DMS153 treated with DMSO at 0.1 percent for 48 hours (cell line): Measurements from ENCODE around the gene RPLP1.
"Not testable (repeated sequence)": the region's sequence is repeated elsewhere in the genome, so short reads cannot be mapped to it uniquely, and the experiment has no call there.

Experiments
- DNase-seq: peaks from one replicate; lab custom pipeline; 2025; ENCODE audit not compliant: unreplicated experiment; lab: John Stamatoyannopoulos, UW

The RPLP1 gene

DNA sequence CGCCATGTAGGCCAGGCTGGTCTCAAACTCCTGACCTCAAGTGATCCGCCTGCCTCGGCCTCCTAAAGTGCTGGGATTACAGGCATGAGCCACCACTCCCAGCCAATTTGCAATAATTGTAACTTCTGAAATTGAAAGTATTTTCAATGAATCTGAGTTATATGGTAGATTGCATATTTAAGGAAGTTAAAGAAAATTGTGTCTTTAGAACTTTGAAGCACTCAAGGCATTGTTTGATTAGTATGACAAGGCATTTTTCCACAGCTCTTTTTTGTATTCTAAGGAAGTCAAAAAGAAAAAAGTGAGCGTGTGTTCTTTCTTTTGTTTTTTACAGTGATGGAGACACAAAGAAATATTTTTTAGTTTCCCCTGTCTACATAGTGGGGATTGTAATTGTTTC lies 15.7 kb upstream of the RPLP1 start:
- DNase-seq: no peak

DNA sequence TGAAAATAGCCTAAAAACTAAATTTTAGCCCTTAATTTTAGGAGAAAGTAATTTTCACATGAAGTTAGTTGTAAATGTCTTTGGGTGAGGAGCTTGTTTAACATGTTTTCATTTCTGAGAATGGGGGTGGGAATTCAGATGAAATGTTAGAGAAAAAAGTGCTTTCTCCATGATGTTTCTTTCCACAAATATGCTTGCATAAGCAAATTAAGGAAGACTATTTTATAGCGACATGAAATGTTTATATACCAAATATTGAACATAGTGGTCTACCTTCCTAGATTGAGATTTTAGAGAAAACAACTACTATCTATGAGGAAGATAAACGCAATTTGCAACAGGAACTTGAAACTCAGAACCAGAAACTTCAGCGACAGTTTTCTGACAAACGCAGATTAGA lies 13.0 kb upstream of the RPLP1 start:
- DNase-seq: no peak

DNA sequence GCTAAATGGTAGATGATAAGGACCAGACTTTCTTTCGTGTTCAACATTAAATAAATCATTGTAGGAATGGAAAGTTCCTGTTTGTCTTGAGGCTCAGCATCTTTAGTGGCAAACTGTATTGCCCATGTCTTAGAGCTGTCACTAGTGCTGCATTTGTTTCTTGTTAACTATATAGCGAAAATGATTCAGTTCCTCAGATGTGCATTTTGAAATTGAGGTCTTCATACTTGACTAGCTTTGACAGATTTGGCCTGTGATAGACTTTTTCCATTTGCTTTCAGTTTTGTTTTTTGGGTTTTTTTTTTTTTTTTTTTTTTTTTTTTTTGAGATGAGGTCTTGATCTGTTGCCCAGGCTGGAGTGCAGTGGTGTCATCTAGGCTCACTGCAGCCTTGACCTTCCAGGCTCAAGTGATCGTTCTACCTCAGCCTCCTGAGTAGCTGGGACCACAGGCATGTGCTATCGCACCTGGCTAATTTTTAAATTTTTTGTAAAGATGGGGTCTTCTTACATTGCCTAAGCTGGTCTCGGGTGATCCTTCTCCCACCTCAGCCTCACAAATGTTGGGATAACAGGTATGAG lies 9.5 kb upstream of the RPLP1 start:
- DNase-seq: no peak

DNA sequence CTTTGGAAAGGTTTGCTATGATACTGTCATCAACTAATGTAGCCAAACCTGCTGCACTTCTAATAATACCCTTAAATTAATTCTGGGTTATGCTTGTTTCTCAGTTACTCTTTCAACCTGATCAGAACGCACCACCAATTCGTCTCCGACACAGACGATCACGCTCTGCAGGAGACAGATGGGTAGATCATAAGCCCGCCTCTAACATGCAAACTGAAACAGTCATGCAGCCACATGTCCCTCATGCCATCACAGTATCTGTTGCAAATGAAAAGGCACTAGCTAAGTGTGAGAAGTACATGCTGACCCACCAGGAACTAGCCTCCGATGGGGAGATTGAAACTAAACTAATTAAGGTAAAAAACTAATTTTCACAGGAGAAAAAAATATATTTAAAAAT lies 7.9 kb upstream of the RPLP1 start:
- DNase-seq: no peak

DNA sequence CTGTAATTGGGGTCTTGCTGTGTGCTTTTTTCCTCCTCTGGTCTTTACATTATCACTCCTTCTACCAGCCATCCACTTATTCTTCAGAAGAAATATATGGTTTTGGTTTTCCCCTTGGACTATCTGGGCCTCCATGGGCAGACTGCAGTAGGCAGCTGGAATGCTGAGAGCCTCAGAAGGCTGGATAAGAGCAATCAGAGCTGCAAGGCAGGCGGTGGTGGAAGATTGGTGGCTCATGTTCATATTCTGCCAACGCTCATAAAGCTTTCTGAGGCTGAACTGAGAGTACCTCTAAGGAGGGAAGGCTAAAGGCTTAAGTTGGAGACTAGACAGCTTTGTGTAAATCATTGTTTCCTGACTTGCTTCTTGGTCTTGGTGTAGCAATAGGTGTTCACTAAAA lies 5.7 kb upstream of the RPLP1 start:
- no peak for DNase-seq

DNA sequence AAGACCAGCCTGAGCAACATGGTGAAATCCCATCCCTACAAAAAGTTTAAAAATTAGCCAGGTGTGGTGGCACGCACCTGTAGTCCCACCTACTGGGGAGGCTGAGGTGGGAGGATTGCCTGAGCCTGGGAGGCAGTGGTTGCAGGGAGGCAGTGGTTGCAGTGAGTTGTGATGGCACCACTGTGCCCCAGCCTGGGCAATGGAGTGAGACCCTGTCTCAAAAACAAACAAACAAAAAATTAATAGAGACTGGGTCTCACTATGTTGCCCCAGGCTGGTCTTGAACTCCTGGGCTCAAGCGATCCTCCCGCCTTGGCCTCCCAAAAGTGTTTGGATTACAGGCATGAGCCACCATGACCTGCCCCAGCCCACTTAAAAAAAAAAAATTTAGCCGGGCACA lies 2.4 kb upstream of the RPLP1 start:
- not testable (repeated sequence) for DNase-seq

DNA sequence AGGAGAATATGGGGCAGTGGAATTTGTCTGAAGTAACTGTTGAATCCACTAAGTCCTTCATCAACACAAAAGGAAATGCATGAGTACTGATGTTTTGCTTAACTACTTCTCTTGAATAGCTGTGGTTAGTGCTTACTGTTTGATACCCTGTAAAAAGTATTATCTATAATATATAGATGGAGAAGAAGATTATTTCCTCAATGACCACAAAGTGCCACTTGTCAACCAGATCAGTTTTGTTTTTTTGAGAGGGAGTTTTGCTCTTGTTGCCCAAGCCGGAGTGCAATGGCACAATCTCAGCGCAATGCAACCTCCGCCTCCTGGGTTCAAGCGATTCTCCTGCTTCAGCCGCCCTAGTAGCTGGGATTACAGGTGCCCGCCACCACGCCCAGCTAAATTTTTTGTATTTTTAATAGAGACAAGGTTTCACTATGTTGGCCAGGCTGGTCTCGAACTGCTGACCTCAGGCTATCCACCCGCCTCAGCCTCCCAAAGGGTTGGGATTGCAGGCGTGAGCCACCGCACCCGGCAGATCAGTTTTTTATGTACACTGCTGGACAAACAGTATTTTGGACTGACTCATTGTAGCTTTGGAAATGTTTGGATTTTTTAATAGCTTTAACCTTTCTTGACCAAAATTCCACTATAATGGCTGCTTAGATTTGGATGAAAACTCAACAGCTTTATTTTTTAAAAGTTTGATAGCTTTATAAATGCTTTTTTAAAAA lies 1.5 kb upstream of the RPLP1 start:
- DNase-seq: no peak

DNA sequence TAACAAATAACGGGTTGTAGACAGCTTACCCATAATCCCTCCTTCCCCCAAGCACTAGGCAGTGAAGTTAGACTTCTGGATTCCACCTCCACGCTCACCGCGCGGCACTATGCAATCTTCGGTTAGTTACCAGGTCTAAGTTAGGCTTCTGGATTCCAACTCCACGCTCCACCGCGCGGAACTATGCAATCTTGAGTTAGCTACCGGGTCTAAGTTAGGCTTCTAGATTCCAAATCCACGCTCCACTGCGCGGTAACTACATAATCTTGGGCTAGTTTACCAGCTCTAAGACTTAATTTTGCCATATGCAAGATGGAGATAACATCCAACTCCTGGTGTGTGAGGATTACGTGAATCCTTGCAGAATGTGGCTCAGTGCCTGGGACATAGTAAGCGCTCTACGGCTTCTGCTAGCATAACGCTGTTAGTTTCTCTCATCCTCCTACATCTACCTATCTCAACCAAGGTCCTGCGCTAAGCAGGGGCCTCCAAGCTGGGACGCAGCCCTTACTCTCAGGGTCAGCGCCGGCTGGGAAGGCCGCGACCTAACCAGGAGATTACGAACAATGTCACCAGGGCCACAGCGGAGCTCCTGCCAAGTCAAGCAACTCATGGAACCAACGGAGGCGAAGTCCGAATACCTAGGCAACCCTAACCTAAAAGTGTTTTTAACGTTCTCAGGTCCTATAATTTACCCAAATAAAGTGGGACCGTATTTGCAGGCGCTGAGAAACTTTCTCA lies 497 bp upstream of the RPLP1 start:
- DNase-seq: peak; percentile 27

DNA sequence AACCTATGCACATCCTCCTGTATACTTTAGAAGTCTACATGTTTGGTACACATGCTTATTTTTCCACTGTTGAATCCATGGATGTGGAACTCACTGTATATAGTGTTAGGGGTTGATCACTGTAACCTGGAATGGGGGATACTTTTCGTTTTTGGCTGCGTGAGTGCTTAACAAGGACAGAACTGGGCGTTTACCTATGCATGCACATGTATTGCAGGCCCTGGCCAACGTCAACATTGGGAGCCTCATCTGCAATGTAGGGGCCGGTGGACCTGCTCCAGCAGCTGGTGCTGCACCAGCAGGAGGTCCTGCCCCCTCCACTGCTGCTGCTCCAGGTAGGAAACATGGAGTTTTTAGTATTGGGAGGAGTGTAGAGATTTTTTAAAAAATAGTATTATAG lies 2.3 kb downstream of the RPLP1 start:
- DNase-seq: no peak

DNA sequence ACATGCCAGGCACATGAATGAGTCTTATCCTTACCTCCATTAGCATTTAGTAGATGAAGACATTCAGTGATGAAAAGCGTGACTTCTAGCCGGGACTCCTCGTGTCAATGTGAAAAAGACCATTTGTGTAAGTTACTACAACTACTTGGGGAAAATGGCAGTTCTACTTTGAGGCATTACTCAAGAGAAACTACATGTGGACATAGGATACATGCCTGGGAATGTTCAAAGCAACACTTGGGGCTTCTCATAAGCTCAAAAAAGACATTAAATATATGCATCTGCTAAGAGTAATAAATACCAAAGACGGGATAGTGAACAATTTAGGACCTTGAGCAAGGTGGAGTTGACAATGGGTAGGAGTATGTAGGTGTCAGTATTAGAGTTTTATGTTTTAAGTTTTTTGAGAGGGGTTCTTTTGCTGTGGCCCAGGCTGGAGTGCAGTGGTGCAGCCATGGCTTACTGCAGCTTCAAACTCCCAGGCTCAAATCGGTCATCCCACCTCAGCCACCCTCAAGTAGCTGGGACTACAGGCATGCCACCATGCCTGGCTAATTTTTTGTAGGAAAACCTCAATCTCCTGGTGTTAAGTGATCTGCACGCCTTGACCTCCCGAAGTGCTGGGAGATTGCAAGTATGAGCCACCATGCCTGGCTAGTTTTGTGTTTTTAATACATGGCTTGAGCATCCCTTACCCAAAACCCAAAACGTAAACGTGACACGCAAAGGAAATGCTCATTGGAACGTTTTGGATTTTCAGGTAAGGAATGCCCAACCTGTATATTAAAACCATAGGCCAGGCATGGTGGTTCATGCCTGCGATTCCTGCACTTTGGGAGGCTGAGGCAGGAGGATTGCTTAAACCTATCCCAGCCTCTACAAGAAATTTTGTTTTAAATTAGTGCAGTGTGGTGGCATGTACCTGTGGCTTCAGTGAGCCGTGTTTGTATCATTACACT lies 3.9 kb downstream of the RPLP1 start:
- no peak for DNase-seq

DNA sequence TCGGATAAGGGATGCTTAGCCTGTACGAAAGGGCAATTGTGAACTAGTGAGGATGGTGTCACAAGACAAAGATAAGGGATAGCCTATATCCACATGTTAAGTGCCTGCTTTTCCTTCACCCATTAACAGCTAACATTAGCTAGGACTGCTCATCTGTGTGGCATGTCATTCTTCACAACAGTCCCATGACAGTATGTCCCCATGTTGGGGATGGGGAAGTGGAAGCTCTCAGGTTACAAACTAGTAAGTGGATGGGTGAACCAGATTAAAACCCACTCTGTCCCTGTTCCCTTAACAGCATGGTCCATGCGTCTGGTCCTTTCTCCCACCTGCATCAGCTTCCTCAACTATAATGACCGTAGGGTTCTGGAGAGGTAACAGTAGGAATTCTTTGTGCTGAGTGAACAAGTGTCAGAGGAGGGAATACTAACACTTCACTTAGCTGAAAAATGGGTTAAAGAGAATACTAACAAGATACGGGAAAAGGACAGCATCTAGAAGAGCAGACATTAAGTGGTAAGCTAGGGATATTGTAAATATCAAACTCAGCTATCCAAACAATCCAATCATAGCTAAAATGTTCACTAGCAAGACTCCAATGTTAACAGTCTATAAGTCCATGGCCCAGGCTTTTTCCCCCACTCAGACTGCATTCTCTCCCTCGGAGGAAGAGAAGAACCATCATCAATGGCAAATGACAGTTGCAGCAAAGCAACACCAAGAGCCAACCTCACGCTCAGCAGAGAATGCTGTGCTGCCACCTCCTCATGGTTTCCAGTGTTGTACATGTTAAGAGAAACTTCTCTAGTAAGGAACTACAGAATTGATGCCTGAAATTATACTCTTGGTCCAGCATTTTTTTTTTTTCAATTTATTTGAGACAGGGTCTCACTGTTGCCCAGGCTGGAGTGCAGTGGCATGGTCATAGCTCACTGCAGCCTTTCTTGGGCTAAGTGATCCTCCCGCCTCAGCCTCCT lies 5.0 kb downstream of the RPLP1 start:
- DNase-seq: no peak

DNA sequence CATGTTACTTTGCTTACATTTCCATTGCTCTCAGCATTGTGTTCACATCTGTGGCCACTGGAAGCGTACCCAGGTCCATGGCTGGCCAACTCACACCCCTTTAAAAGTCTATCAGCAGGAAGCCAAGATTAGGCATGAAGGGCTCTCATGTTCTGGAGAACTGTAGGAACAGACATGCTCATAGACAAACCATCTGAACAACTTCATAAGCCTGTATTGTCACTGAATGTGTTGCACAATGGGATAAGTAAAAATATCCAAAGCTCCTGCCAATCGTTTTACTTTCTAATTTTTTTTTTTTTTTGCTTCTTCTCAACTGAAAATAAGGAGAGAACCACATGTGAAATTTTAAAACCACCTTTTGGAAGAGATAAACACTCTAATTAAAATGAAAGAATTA lies 6.4 kb downstream of the RPLP1 start:
- no peak for DNase-seq

DNA sequence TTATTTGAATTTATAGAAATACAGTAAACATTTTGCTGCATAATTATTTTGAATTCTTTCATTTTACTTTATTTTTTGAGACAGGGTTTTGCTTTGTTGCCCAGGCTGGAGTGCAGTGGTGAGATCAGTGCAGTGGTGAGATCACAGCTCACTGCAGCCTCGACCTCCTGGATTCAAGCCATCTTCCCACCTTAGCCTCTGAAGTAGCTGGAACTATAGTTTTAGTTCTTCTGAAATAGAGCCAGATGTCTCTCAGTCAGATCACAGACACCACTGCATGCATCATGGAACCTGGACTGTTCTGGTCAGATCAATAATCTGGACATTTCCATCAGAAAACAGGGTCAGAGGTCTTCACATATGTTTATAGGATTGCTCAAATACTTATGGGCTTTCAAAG lies 7.9 kb downstream of the RPLP1 start:
- no peak for DNase-seq

DNA sequence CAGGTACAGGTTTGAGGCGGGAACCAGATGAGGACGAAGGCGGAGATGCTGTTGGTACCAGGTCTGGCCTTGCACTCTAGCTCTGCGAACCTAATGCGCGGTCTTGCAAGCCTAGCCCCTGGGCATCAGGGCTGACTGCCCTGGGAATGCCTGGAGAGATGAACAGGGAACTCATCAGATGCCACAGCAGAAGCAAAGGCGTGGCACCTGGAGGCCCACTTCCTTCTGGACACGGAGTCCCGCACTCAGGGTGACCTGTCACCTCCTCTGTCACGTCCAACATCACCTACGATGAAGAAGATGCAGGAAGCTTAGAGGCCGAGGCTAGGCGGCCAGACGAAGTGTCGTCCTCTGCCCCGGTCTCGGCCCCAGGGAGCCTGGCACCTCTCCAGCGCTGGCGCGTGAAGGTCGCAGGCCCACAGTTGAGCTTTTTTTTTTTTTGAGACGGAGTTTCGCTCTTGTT lies 9.4 kb downstream of the RPLP1 start:
- DNase-seq: no peak

DNA sequence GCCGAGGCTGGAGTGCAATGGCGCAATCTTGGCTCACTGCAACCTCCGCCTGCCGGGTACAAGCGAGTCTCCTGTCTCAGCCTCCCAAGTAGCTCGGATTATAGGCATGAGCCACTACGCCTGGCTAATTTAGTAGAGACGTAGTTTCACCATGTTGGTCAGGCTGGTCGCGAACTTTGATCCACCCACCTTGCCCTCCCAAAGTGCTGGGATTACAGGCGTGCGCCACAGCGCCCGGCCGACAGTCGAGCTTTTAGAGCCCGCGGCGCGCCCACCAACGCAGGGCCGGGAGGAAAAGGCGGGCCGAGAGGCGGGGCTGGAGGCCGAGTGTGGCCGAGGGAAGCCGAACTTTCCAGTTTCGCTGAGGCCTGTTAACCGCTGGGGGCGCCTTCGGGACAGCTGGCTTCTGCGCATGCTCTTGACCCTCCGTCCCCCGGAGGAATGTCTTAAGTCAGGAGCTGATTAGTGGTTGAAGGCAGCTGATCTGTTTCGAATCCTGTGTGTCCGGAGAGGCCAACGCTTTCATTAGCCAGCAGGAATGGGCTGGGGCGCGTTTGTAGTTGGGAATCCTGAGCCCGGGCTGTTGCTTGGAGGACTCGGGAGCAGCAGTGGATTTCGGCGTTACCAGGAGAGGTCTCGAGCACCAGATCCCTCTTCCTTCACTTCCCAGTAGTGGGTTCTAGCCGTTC lies 10.0 kb downstream of the RPLP1 start:
- peak; percentile 57 for DNase-seq

DNA sequence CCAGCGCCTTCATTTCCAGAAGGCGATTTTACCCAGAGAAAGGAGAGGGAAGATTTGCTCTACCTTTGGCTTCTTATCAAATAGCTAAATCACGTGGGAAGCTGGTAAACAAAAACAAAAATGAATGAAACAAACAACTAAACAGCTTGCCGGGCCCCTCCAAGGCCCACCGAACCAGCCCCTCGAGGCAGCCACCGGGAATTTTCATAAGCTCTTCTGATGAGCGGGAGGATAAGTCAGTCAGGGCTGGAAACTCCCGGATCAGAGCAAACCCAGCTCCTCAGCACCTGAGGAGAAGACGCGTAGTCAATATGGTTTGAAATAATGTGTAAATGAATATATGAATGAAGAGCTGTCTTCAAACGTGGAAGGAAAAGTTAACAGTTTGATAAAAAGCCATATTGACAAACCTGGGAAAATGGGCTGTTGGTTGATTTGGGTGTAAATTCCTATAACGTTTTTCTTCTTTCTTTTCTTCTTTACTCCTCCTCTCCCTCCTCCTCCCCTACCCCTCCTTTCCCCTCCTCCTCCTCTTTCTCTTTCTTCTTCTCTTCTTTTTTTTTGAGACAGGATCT lies 10.7 kb downstream of the RPLP1 start:
- no peak for DNase-seq

DNA sequence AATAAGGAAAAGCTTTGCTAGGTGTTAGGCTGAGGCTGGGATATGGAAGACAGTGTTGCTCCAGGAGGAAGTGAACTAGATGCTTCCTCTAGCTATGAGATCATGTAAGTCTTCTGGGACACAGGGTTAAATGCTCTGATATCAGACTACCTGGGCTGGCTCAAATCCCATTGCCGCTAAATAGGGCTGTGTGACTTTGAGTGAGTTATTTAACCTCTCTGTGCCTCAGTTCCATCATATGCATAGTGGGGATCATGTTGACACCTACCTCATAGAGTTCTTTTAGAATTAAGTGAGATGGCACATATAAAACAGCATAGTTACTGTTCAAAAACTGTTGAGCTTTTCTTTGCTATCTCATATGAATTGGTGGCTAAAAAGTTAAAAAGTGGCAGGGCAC lies 12.6 kb downstream of the RPLP1 start:
- no peak for DNase-seq

DNA sequence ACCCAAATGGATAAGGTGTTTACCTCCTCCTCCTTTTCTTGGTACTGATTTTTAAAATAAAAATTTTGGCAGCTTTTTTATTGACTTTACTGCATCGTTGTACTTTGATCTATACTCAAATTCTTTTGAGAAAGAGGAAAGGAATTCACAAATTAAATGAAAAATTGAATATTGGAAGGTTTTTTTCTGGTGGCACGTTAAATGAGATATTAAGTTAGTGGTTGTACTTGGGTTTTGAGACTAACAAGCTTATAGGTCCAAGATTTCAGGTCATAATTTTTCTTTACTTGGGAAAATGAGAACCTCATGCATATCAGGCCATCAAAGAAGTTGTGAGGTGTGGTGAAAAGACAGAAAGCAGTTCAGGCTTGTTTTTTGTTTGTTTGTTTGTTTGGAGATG lies 14.1 kb downstream of the RPLP1 start:
- no peak for DNase-seq

DNA sequence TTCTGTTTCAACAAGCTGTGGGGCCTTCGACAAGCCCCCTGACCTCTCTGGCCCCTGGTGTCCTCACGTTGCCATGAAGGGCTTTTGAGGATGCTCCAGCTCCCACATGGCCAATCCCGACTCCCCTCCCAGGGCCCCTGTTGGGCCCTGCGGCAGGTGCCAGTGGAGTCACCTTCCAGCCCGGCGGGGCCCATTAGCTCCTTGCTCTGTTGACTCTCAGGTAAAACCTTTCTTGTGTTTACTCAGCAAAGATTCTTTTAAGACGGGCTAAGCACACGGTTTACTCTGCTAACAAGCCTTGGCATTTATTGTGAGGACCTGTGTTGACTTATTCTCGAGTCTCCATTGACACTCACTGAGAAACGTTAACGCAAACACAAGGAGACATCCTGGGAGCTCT lies 15.0 kb downstream of the RPLP1 start:
- no peak for DNase-seq
